Pancreas (tissue), 10 donors: ENCODE measurements around the gene GPC6. TPM values are rescaled to one million over a fixed set of nuclear protein-coding genes. Genes with fewer than 3 reads are reported as not detected.

ENCODE experiments used
- ATAC-seq, 4 donors: fragments of 200-7000 bp; cut with Tn5 transposase; one replicate each; pipeline versions ENCODE4 v1.8.0 to v1.9.1; 2020; ENCODE audit warnings: mild to moderate bottlenecking in 4 of 4, moderate library complexity in 4 of 4
- DNase-seq, 6 donors: peaks; one replicate each; pipeline ENCODE4 v3.0.0-alpha.2; 2020
- FAIRE-seq: peaks from 2 replicates; lab custom pipeline; 2012; peaks lifted over from hg19 to GRCh38; lab: Jason Lieb, UNC
- H3K27ac ChIP-seq, 4 donors: fragments of 200-600 bp; sonication (generic); 1 replicate in 3 of 4; 2 replicates in 1 of 4; pipeline versions ENCODE4 v1.5.0 to v1.8.0; 2020
- H3K27me3 ChIP-seq, 4 donors: fragments of 200-600 bp; one replicate each; pipeline ENCODE4 v1.8.0; 2021
- H3K36me3 ChIP-seq, 3 donors: fragments of 200-600 bp; sonication (generic) in 1 of 3; one replicate each; pipeline versions ENCODE4 v1.5.0 to v1.8.0; 2020 to 2021
- H3K4me1 ChIP-seq, 3 donors: fragments of 200-600 bp; one replicate each; pipeline ENCODE4 v1.8.0; 2021
- H3K4me3 ChIP-seq, 4 donors: fragments of 200-600 bp; sonication (generic) in 2 of 4; one replicate each; pipeline versions ENCODE4 v1.5.0 to v1.8.0; 2020 to 2021
- H3K9me3 ChIP-seq, 4 donors: fragments of 200-600 bp; one replicate each; pipeline ENCODE4 v1.8.0; 2021
- WGBS, 2 donors: extraction: QIAGEN DNeasy Blood & Tissue Kit; methylation state at CpG; one replicate each; pipeline ENCODE4 v1.1.7; 2013; 5-methylcytosine and 5-hydroxymethylcytosine counted together
- intact Hi-C, 3 donors: fragments of 100-400 bp; cut with DNase I; formaldehyde crosslinking; loops; one replicate each; pipeline versions ENCODE4 v1.11.1 to v1.14.2; 2022
- polyA plus RNA-seq, 2 donors: library from polyadenylated mRNA; stranded (reverse); fragments of 200-250 nt; gene quantifications; one replicate each; pipeline ENCODE4 v1.2.3, GENCODE V29; 2013
- total RNA-seq, 6 donors: library from RNA; stranded (reverse); fragmentation: NEBNext Ultra II Directional in 4 of 6; extraction: Animal tissue kit (Norgen Biotek cat#: 25700) in 4 of 6; gene quantifications; one replicate each; pipeline versions ENCODE4 v1.2.1 to v1.2.4, GENCODE V29; 2021 to 2023
- TF ChIP-seq, protein P1 (sequence below), 4 donors: fragments of 200-600 bp; sonication (generic) in 3 of 4; IDR thresholded peaks; one replicate each; pipeline versions ENCODE4 v1.5.0 to v1.8.0; 2021; ENCODE audit warnings: antibody characterized with exemption in 4 of 4
- donor health status: healthy with polysubstance abuse.
- donor health status: DM: no; HTN: no; CAD: no; lungs with moderate emphysema.
- donor health status: DM: no; HTN: no; CAD: no.
- donor health status: control.
- donor health status: control.
- donor health status: Bipolar disorder and iron deficiency.
- donor health status: DM: yes; HTN: yes; CAD: no.
- donor health status: DM: no; HTN: no; CAD: no.
- donor health status: DM: no; HTN: no; CAD: no.
- donor health status: DM: yes; HTN: yes; CAD: no.

The GPC6 gene
- total and polyA plus RNA-seq, 8 donors: 0.23 to 3.3 (median 1.2) TPM

DNA sequence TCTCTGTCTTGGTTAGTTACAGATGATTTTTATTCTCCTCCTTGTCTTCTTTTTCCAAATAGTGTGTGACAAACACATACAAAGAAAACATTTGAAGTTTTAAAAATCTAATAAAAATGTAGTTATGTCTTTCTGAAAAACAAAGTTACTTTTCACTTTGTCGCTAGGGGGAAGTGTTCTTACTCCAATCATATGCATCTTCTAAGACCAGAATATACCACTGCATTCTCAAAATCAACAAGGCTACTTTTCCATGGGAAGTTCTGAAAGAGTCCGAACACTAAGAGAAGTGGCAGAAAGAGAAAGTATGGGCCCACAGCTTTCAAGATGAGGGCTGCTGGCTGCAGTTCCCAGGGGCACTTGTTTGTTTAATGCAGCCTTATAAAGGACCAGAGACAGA is 1043.9 kb downstream of the GPC6 start:
- no peak overlapping the region for H3K4me3 ChIP-seq
- TF ChIP-seq, protein P1, sequence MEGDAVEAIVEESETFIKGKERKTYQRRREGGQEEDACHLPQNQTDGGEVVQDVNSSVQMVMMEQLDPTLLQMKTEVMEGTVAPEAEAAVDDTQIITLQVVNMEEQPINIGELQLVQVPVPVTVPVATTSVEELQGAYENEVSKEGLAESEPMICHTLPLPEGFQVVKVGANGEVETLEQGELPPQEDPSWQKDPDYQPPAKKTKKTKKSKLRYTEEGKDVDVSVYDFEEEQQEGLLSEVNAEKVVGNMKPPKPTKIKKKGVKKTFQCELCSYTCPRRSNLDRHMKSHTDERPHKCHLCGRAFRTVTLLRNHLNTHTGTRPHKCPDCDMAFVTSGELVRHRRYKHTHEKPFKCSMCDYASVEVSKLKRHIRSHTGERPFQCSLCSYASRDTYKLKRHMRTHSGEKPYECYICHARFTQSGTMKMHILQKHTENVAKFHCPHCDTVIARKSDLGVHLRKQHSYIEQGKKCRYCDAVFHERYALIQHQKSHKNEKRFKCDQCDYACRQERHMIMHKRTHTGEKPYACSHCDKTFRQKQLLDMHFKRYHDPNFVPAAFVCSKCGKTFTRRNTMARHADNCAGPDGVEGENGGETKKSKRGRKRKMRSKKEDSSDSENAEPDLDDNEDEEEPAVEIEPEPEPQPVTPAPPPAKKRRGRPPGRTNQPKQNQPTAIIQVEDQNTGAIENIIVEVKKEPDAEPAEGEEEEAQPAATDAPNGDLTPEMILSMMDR (IDR thresholded peaks at IDR 0.05): no peak
- FAIRE-seq (no peak), ATAC-seq (no peak), DNase-seq (no peak)
- H3K9me3 ChIP-seq: no peaks in the 10 kb centered on the region
- no peaks in the 10 kb centered on the region for H3K27me3 ChIP-seq
- WGBS, 2 donors: 92 to 94% methylated on average over 2 of the region's 2 CpGs
- no peak overlapping the region for H3K27ac ChIP-seq
- no peaks in the 10 kb centered on the region for H3K4me1 ChIP-seq
- no peaks in the 10 kb centered on the region for H3K36me3 ChIP-seq
- intact Hi-C loops: no loop called here

DNA sequence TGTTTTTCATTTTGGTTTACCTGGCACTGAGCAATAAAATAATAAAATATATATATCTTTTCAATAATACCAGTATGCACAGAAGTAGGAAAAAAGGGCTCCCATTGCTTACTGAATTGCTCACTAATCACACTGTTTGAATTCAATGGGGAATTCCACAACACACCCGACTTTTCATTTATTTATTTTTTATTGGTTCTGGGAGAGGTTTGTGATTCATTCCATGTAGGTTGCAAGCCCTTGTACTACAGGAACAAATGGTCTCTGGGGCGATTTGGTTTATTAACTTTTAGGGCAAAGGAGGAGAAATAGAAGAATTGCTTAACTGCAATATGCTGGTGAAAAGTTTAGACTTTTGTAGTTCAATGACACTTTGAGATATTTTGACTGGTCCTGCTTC is 1045.4 kb downstream of the GPC6 start:
- 50 to 61% methylated on average over 2 of the region's 2 CpGs for WGBS, 2 donors
- no peak for FAIRE-seq
- ATAC-seq: no peak
- Histone ChIP-seq H3K36me3 (no peaks in the 10 kb centered on the region), H3K27me3 (no peaks in the 10 kb centered on the region), H3K4me1 (no peaks in the 10 kb centered on the region), H3K9me3 (no peaks in the 10 kb centered on the region), H3K4me3 (no peak overlapping the region), H3K27ac (no peak overlapping the region)
- TF ChIP-seq, protein P1 (IDR thresholded peaks at IDR 0.05): no peak
- intact Hi-C loops: no loop called here
- no peak for DNase-seq

DNA sequence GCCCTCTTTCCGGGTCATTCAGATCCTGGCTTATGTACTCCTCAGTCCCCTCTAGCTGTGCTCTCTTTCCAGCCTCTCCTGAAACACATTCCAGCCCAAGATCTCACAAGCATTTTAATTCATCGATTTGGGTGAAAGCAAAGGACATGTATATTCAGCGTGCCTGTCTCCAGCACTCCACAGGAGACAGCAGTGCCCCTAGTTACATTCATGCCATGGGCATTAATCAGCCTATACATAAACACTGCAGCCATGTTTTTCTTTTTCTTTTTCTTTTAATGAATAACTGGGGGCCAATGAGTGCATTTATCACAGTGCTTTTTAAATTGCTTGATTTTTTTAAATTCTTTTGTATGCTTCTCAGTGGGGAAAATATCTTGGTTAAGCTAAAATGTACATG is 1053.7 kb downstream of the GPC6 start:
- no peaks in the 10 kb centered on the region for H3K27me3 ChIP-seq
- no peaks in the 10 kb centered on the region for H3K4me1 ChIP-seq
- ATAC-seq (no peak), DNase-seq (no peak), FAIRE-seq (no peak)
- intact Hi-C loops: no loop called here
- H3K4me3 ChIP-seq: no peak overlapping the region
- TF ChIP-seq, protein P1 (IDR thresholded peaks at IDR 0.05): no peak
- 68 to 69% methylated on average over 3 of the region's 3 CpGs for WGBS, 2 donors
- H3K36me3 ChIP-seq: no peaks in the 10 kb centered on the region
- no peak overlapping the region for H3K27ac ChIP-seq
- no peaks in the 10 kb centered on the region for H3K9me3 ChIP-seq

DNA sequence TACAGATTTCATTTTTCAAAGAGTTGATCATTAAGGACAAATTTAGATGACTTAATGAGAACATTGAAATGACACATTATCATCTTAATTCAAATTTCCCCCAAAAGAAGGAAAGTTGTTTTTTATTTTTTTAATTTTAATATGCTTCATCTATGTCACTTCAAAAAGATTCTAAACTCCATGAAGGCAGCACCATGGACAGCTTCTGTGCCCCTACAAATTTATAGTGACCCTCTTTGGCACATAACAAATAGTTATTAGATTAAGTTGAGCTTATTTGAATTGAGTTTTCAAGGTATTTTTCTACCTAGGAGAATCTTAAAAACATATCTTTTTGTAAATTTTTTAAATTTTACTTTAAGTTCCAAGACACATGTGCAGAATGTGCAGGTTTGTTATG is 1054.2 kb downstream of the GPC6 start:
- intact Hi-C loops: no loop called here
- TF ChIP-seq, protein P1 (IDR thresholded peaks at IDR 0.05): no peak

GRCh38 chr13:94286581-94286980 is 1060.0 kb downstream of the GPC6 start:
- H3K36me3 ChIP-seq: no peaks in the 10 kb centered on the region
- H3K27me3 ChIP-seq: no peaks in the 10 kb centered on the region
- FAIRE-seq: no peak
- TF ChIP-seq, protein P1 (IDR thresholded peaks at IDR 0.05): no peak
- no peaks in the 10 kb centered on the region for H3K9me3 ChIP-seq
- no peak for ATAC-seq
- no peak overlapping the region for H3K27ac ChIP-seq
- intact Hi-C loops: no loop called here
- no peak for DNase-seq
- H3K4me1 ChIP-seq: peaks cover 0 to 4% (median 0%) of the 10 kb centered on the region in 3 donors
- H3K4me3 ChIP-seq: no peak overlapping the region
- WGBS, 2 donors: 62 to 65% methylated on average over 3 of the region's 3 CpGs

More for the DNA sequence above, 1054.2 kb downstream of the GPC6 start:
- H3K36me3 ChIP-seq: no peaks in the 10 kb centered on the region
- no peak overlapping the region for H3K27ac ChIP-seq
- H3K9me3 ChIP-seq: no peaks in the 10 kb centered on the region
- no peaks in the 10 kb centered on the region for H3K4me1 ChIP-seq
- ATAC-seq: no peak
- no peak overlapping the region for H3K4me3 ChIP-seq
- no peak for DNase-seq
- H3K27me3 ChIP-seq: no peaks in the 10 kb centered on the region
- no peak for FAIRE-seq
